Neural progenitor cell (in vitro differentiated cells): ENCODE measurements around the gene MTHFD2L. TPM values are rescaled to one million over a fixed set of nuclear protein-coding genes. Genes with fewer than 3 reads are reported as not detected.
A peak's percentile ranks its signal among the peaks of the same experiment; 100 is the strongest.

Experiments used
- DNase-seq: peaks from one replicate; pipeline ENCODE4 v3.0.0-alpha.2; 2016; ENCODE audit warnings: low spot score
- H2AFZ ChIP-seq: fragments of 200-600 bp; sonication (generic); replicated peaks from 2 replicates; pipeline ENCODE4 v1.6.1; 2016; ENCODE audit warnings: antibody characterized with exemption
- H3F3A ChIP-seq: fragments of 200-600 bp; sonication (generic); 2 replicates; pipeline ENCODE4 v1.6.1; 2016; ENCODE audit warnings: antibody characterized with exemption, low read depth
- H3K27ac ChIP-seq: fragments of 200-600 bp; sonication (generic); 2 replicates; pipeline ENCODE4 v1.5.1; 2016; ENCODE audit warnings: mild to moderate bottlenecking
- H3K27me3 ChIP-seq: fragments of 200-600 bp; sonication (generic); 2 replicates; pipeline ENCODE4 v1.6.1; 2016; ENCODE audit warnings: mild to moderate bottlenecking, moderate library complexity
- H3K36me3 ChIP-seq: fragments of 200-600 bp; sonication (generic); 2 replicates; pipeline ENCODE4 v1.5.1; 2016
- H3K4me1 ChIP-seq: fragments of 200-600 bp; sonication (generic); 2 replicates; pipeline ENCODE4 v1.6.1; 2016; ENCODE audit warnings: mixed run types
- H3K4me2 ChIP-seq: fragments of 200-600 bp; sonication (generic); 2 replicates; pipeline ENCODE4 v1.6.1; 2016
- H3K4me3 ChIP-seq: fragments of 200-600 bp; sonication (generic); 2 replicates; pipeline ENCODE4 v1.5.1; 2016
- H3K79me2 ChIP-seq: fragments of 200-600 bp; sonication (generic); 2 replicates; pipeline ENCODE4 v1.6.1; 2016; ENCODE audit warnings: low read depth
- H3K9ac ChIP-seq: fragments of 200-600 bp; sonication (generic); 2 replicates; pipeline ENCODE4 v1.6.1; 2016
- H3K9me3 ChIP-seq: fragments of 200-600 bp; sonication (generic); 2 replicates; pipeline ENCODE4 v1.5.1; 2016; ENCODE audit warnings: low read depth
- H4K20me1 ChIP-seq: fragments of 200-600 bp; sonication (generic); 2 replicates; pipeline ENCODE4 v1.6.1; 2016; ENCODE audit warnings: low read depth
- H3K27ac Mint-ChIP-seq: 3 replicates; pipeline ENCODE4 v1.8.0; 2021; ENCODE audit warnings: mixed read lengths
- H3K27me3 Mint-ChIP-seq: 2 replicates; pipeline ENCODE4 v1.8.0; 2022; ENCODE audit warnings: low read depth, mild to moderate bottlenecking, inconsistent platforms, moderate library complexity, mixed read lengths; ENCODE audit not compliant: insufficient read depth
- H3K36me3 Mint-ChIP-seq: 3 replicates; pipeline ENCODE4 v1.8.0; 2021; ENCODE audit warnings: mixed read lengths
- H3K4me1 Mint-ChIP-seq: 3 replicates; pipeline ENCODE4 v1.8.0; 2021; ENCODE audit warnings: mixed read lengths
- H3K4me3 Mint-ChIP-seq: 3 replicates; pipeline ENCODE4 v1.8.0; 2021; ENCODE audit warnings: mild to moderate bottlenecking, moderate library complexity, mixed read lengths
- H3K9me3 Mint-ChIP-seq: 3 replicates; pipeline ENCODE4 v1.8.0; 2020; ENCODE audit warnings: mixed read lengths
- EZH2 ChIP-seq: fragments of 200-600 bp; sonication (generic); IDR thresholded peaks from 2 replicates; pipeline ENCODE4 v1.6.1; 2017; ENCODE audit warnings: antibody characterized with exemption, mild to moderate bottlenecking, moderate library complexity
- EZH2phosphoT487 ChIP-seq: fragments of 200-600 bp; sonication (generic); IDR thresholded peaks from 2 replicates; pipeline ENCODE4 v1.6.1; 2017; ENCODE audit warnings: antibody characterized with exemption
- total RNA-seq: library from RNA; depleted of rRNA; stranded (reverse); fragments of >200 nt; gene quantifications from 2 replicates; pipeline ENCODE4 v1.2.3, GENCODE V29; 2015; ENCODE audit warnings: low replicate concordance
- TF ChIP-seq, protein P1 (sequence below): fragments of 200-600 bp; sonication (generic); IDR thresholded peaks from 2 replicates; pipeline ENCODE4 v1.5.1; 2017; ENCODE audit warnings: antibody characterized with exemption, mild to moderate bottlenecking

The MTHFD2L gene
- total RNA-seq = 10.7 and 22.1 TPM in 2 replicates

- Mint-ChIP-seq H3K36me3 (peaks cover 12% of the 10 kb centered on the region), H3K9me3 (no peaks in the 10 kb centered on the region), H3K27me3 (no peaks in the 10 kb centered on the region), H3K4me3 (peak within 1 kb of the TSS; percentile 91), H3K4me1 (peaks cover 33% of the 10 kb centered on the region), H3K27ac (peak within 1 kb of the TSS; percentile 97)
- Histone ChIP-seq H3F3A (peaks cover 20% of the 10 kb centered on the region), H3K27ac (no peak within 1 kb of the TSS), H3K4me2 (peak within 1 kb of the TSS; percentile 93), H3K4me3 (peak within 1 kb of the TSS; percentile 66), H4K20me1 (peaks cover 28% of the 10 kb centered on the region), H3K4me1 (peaks cover 18% of the 10 kb centered on the region), H3K27me3 (peaks cover 31% of the 10 kb centered on the region), H3K9me3 (no peaks in the 10 kb centered on the region), H2AFZ (peak within 1 kb of the TSS; percentile 85), H3K36me3 (no peaks in the 10 kb centered on the region), H3K79me2 (peaks cover 34% of the 10 kb centered on the region), H3K9ac (peak within 1 kb of the TSS; percentile 18)
- DNase-seq = peak; percentile 91
- TF ChIP-seq, protein P1, sequence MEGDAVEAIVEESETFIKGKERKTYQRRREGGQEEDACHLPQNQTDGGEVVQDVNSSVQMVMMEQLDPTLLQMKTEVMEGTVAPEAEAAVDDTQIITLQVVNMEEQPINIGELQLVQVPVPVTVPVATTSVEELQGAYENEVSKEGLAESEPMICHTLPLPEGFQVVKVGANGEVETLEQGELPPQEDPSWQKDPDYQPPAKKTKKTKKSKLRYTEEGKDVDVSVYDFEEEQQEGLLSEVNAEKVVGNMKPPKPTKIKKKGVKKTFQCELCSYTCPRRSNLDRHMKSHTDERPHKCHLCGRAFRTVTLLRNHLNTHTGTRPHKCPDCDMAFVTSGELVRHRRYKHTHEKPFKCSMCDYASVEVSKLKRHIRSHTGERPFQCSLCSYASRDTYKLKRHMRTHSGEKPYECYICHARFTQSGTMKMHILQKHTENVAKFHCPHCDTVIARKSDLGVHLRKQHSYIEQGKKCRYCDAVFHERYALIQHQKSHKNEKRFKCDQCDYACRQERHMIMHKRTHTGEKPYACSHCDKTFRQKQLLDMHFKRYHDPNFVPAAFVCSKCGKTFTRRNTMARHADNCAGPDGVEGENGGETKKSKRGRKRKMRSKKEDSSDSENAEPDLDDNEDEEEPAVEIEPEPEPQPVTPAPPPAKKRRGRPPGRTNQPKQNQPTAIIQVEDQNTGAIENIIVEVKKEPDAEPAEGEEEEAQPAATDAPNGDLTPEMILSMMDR = no peak
- TF ChIP-seq EZH2phosphoT487 (no peak), EZH2 (no peak)
Observed at GRCh38 chr4:74157561-74158465, at the start of gene MTHFD2L. TSS of gene MTHFD2L (plus strand) at chr4:74158118. CDS start at chr4:74158139, 21 bp downstream.

- Histone ChIP-seq H3K27ac (no peak overlapping the region), H3K4me3 (no peak overlapping the region), H3K79me2 (no peaks in the 10 kb centered on the region), H3K9me3 (no peaks in the 10 kb centered on the region), H3K36me3 (no peaks in the 10 kb centered on the region), H3K27me3 (no peaks in the 10 kb centered on the region), H3K4me2 (no peak overlapping the region), H3K9ac (no peak overlapping the region), H3F3A (no peaks in the 10 kb centered on the region), H4K20me1 (no peaks in the 10 kb centered on the region), H2AFZ (no peak overlapping the region), H3K4me1 (no peaks in the 10 kb centered on the region)
- peaks cover 32% of the 10 kb centered on the region for H3K4me1 Mint-ChIP-seq
- H3K27me3 Mint-ChIP-seq = peaks cover 2% of the 10 kb centered on the region
- TF ChIP-seq, protein P1 = no peak
- TF ChIP-seq EZH2phosphoT487 = no peak
- no peak for TF ChIP-seq EZH2
- H3K4me3 Mint-ChIP-seq = no peak overlapping the region
- H3K36me3 Mint-ChIP-seq = no peaks in the 10 kb centered on the region
- H3K27ac Mint-ChIP-seq = no peak overlapping the region
- H3K9me3 Mint-ChIP-seq = no peaks in the 10 kb centered on the region
- no peak for DNase-seq
Observed at GRCh38 chr4:74108457-74109115, 49.3 kb upstream of the MTHFD2L start.

GRCh38 chr4:74109116-74109869 is 48.6 kb upstream of the MTHFD2L start:
- H4K20me1 ChIP-seq = no peaks in the 10 kb centered on the region
- peak; percentile 28 for DNase-seq
- no peak overlapping the region for H3K9ac ChIP-seq
- no peak overlapping the region for H3K27ac ChIP-seq
- no peak overlapping the region for H3K4me3 ChIP-seq
- Mint-ChIP-seq H3K4me3 (no peak overlapping the region), H3K27me3 (peaks cover 2% of the 10 kb centered on the region), H3K9me3 (peaks cover under 1% of the 10 kb centered on the region), H3K4me1 (peaks cover 32% of the 10 kb centered on the region), H3K36me3 (no peaks in the 10 kb centered on the region), H3K27ac (no peak overlapping the region)
- H3K9me3 ChIP-seq = no peaks in the 10 kb centered on the region
- H3K79me2 ChIP-seq = no peaks in the 10 kb centered on the region
- H3K36me3 ChIP-seq = no peaks in the 10 kb centered on the region
- TF ChIP-seq, protein P1 = no peak
- TF ChIP-seq EZH2phosphoT487 (no peak), EZH2 (no peak)
- H3K27me3 ChIP-seq = no peaks in the 10 kb centered on the region
- no peak overlapping the region for H3K4me2 ChIP-seq
- H3F3A ChIP-seq = no peaks in the 10 kb centered on the region
- no peaks in the 10 kb centered on the region for H3K4me1 ChIP-seq
- H2AFZ ChIP-seq = no peak overlapping the region
